ENCODE data around the gene HEYL.
"Not testable (repeated sequence)": the region's sequence is repeated elsewhere in the genome, so short reads cannot be mapped to it uniquely, and the experiment has no call there.

HEYL gene

DNA sequence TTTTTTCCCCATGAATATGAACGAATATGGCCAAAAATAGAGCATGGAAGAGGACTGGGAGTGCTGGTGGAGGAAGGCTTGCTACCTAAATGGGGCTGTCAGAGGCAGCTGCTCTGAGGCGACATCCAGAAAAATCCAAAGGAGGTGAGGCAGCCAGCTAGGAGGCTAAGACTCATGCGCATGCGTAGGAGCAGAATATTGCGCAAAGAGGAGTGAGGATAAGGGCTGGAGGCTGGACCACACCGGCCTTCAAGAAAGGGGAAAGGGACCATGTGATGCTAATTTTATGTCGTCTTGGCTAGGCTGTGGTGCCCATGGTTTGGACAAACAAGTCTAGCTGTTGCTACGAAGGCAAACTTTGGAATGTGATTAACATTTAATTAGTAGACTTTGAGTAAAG is 30.5 kb downstream of the HEYL start:
- H3K9me3 ChIP-seq (ENCODE audit: insufficient read depth, low read depth, low read length): no peaks in the 10 kb centered on the region
- H3K4ac ChIP-seq (ENCODE audit: low read depth, low read length): no peak overlapping the region

GRCh38 chr1:39603677-39604076 is 35.8 kb downstream of the HEYL start:
- WGBS (ENCODE audit: extremely low coverage, insufficient coverage, insufficient read length): no CpG with 5 or more reads among the region's 3 CpGs
- not testable (repeated sequence) for H3K27ac ChIP-seq (ENCODE audit: low read depth, low read length); H2AK5ac ChIP-seq (ENCODE audit: low read length); H3K14ac ChIP-seq (ENCODE audit: low read length); H3K9me3 ChIP-seq (ENCODE audit: insufficient read depth, low read depth, low read length); H3K4me2 ChIP-seq (ENCODE audit: low read length); H2BK12ac ChIP-seq (ENCODE audit: low read length); H3K36me3 ChIP-seq (ENCODE audit: control insufficient read depth in 1 of 2, insufficient read depth in 2 of 2, low read length in 2 of 2); H3K23ac ChIP-seq (ENCODE audit: low read length); H4K8ac ChIP-seq (ENCODE audit: low read depth, low read length); H3K4me1 ChIP-seq (ENCODE audit: control insufficient read depth in 1 of 2, insufficient read depth in 2 of 2, low read length in 2 of 2); H3K9ac ChIP-seq (ENCODE audit: low read length); H4K91ac ChIP-seq (ENCODE audit: low read depth, low read length); H3K4me3 ChIP-seq (ENCODE audit: low read depth, low read length); H3K18ac ChIP-seq (ENCODE audit: low read length); H3K79me2 ChIP-seq (ENCODE audit: control insufficient read depth, insufficient read depth, low read length, poor library complexity); H3K27me3 ChIP-seq (ENCODE audit: insufficient read depth, low read length); DNase-seq; H2AFZ ChIP-seq (ENCODE audit: insufficient read depth, low read length, poor library complexity); H2BK5ac ChIP-seq (ENCODE audit: low read depth, low read length, poor library complexity); H3K4ac ChIP-seq (ENCODE audit: low read depth, low read length); H2BK120ac ChIP-seq (ENCODE audit: insufficient read depth, low read length, poor library complexity); H4K12ac ChIP-seq (ENCODE audit: low read depth, low read length); H3K79me1 ChIP-seq (ENCODE audit: low read length)

More for the DNA sequence above, 30.5 kb downstream of the HEYL start:
- no peak overlapping the region for H4K91ac ChIP-seq (ENCODE audit: low read depth, low read length)
- H3K4me2 ChIP-seq (ENCODE audit: low read length): no peak overlapping the region
- no peak overlapping the region for H3K14ac ChIP-seq (ENCODE audit: low read length)
- no peak overlapping the region for H3K23ac ChIP-seq (ENCODE audit: low read length)
- H3K4me3 ChIP-seq (ENCODE audit: low read depth, low read length): no peak overlapping the region
- whole genome bisulfite sequencing (ENCODE audit: extremely low coverage, insufficient coverage, insufficient read length): no CpG with 5 or more reads among the region's 8 CpGs
- no peaks in the 10 kb centered on the region for H3K27me3 ChIP-seq (ENCODE audit: insufficient read depth, low read length)
- no peak overlapping the region for H2BK5ac ChIP-seq (ENCODE audit: low read depth, low read length, poor library complexity)
- no peak overlapping the region for H2BK12ac ChIP-seq (ENCODE audit: low read length)
- H2AK5ac ChIP-seq (ENCODE audit: low read length): no peak overlapping the region
- no peaks in the 10 kb centered on the region for H3K36me3 ChIP-seq (ENCODE audit: control insufficient read depth in 1 of 2, insufficient read depth in 2 of 2, low read length in 2 of 2)
- H2BK120ac ChIP-seq (ENCODE audit: insufficient read depth, low read length, poor library complexity): no peak overlapping the region
- DNase-seq: peak; percentile 56 to 80
- no peaks in the 10 kb centered on the region for H3K79me1 ChIP-seq (ENCODE audit: low read length)
- H3K9ac ChIP-seq (ENCODE audit: low read length): no peak overlapping the region
- no peak overlapping the region for H3K18ac ChIP-seq (ENCODE audit: low read length)
- H3K4me1 ChIP-seq (ENCODE audit: control insufficient read depth in 1 of 2, insufficient read depth in 2 of 2, low read length in 2 of 2): peaks cover 0 to 2% of the 10 kb centered on the region in 2 experiments
- no peak overlapping the region for H4K8ac ChIP-seq (ENCODE audit: low read depth, low read length)
- no peak overlapping the region for H3K27ac ChIP-seq (ENCODE audit: low read depth, low read length)
- no peak overlapping the region for H2AFZ ChIP-seq (ENCODE audit: insufficient read depth, low read length, poor library complexity)
- no peak overlapping the region for H4K12ac ChIP-seq (ENCODE audit: low read depth, low read length)
- no peaks in the 10 kb centered on the region for H3K79me2 ChIP-seq (ENCODE audit: control insufficient read depth, insufficient read depth, low read length, poor library complexity)

DNA sequence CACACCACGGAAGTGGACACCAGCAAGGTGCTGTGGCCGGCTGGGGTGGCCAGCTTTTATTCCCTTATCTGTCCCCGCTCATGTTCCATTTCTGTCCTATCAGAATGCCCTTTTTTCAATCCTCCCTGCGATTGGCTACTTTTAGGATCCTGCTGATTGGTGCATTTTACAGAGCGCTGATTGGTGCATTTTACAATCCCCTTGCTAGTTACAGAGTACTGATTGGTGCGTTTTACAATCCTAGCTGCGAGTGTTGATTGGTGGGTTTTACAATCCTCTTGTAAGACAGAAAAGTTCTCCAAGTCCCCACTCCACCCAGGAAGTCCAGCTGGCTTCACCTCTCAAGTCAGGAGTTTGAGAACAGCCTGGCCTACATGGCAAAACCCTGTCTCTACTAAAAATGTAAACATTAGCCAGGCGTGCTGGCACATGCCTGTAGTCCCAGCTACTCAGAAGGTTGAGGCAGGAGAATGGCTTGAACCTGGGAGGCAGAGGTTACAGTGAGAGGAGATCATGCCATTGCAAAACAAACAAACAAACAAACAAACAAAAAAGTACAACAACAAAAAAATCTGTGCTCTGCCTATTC is 37.7 kb downstream of the HEYL start:
- H2AK5ac ChIP-seq (ENCODE audit: low read length); H3K9me3 ChIP-seq (ENCODE audit: insufficient read depth, low read depth, low read length); H2BK12ac ChIP-seq (ENCODE audit: low read length); H2AFZ ChIP-seq (ENCODE audit: insufficient read depth, low read length, poor library complexity); H3K18ac ChIP-seq (ENCODE audit: low read length); H4K12ac ChIP-seq (ENCODE audit: low read depth, low read length); H3K27me3 ChIP-seq (ENCODE audit: insufficient read depth, low read length); H3K14ac ChIP-seq (ENCODE audit: low read length); H3K79me1 ChIP-seq (ENCODE audit: low read length); H3K4ac ChIP-seq (ENCODE audit: low read depth, low read length); H4K8ac ChIP-seq (ENCODE audit: low read depth, low read length); H3K4me3 ChIP-seq (ENCODE audit: low read depth, low read length); H3K36me3 ChIP-seq (ENCODE audit: control insufficient read depth in 1 of 2, insufficient read depth in 2 of 2, low read length in 2 of 2); DNase-seq; H2BK120ac ChIP-seq (ENCODE audit: insufficient read depth, low read length, poor library complexity); H2BK5ac ChIP-seq (ENCODE audit: low read depth, low read length, poor library complexity); H3K4me1 ChIP-seq (ENCODE audit: control insufficient read depth in 1 of 2, insufficient read depth in 2 of 2, low read length in 2 of 2); H4K91ac ChIP-seq (ENCODE audit: low read depth, low read length); H3K27ac ChIP-seq (ENCODE audit: low read depth, low read length); H3K9ac ChIP-seq (ENCODE audit: low read length); H3K79me2 ChIP-seq (ENCODE audit: control insufficient read depth, insufficient read depth, low read length, poor library complexity); H3K4me2 ChIP-seq (ENCODE audit: low read length); H3K23ac ChIP-seq (ENCODE audit: low read length): not testable (repeated sequence)
- no CpG with 5 or more reads among the region's 8 CpGs for WGBS (ENCODE audit: extremely low coverage, insufficient coverage, insufficient read length)

- H2AFZ ChIP-seq (ENCODE audit: insufficient read depth, low read length, poor library complexity): no peak overlapping the region
- H3K4ac ChIP-seq (ENCODE audit: low read depth, low read length): no peak overlapping the region
- DNase-seq: no peak
- H3K79me1 ChIP-seq (ENCODE audit: low read length): no peaks in the 10 kb centered on the region
- no peak overlapping the region for H3K9ac ChIP-seq (ENCODE audit: low read length)
- H3K27ac ChIP-seq (ENCODE audit: low read depth, low read length): no peak overlapping the region
- H4K91ac ChIP-seq (ENCODE audit: low read depth, low read length): no peak overlapping the region
- H3K4me3 ChIP-seq (ENCODE audit: low read depth, low read length): no peak overlapping the region
- H3K4me1 ChIP-seq (ENCODE audit: control insufficient read depth in 1 of 2, insufficient read depth in 2 of 2, low read length in 2 of 2): no peaks in the 10 kb centered on the region
- no peaks in the 10 kb centered on the region for H3K27me3 ChIP-seq (ENCODE audit: insufficient read depth, low read length)
- H3K18ac ChIP-seq (ENCODE audit: low read length): no peak overlapping the region
- no peaks in the 10 kb centered on the region for H3K36me3 ChIP-seq (ENCODE audit: control insufficient read depth in 1 of 2, insufficient read depth in 2 of 2, low read length in 2 of 2)
- H2AK5ac ChIP-seq (ENCODE audit: low read length): no peak overlapping the region
- peaks cover 2% of the 10 kb centered on the region for H3K9me3 ChIP-seq (ENCODE audit: insufficient read depth, low read depth, low read length)
- H3K79me2 ChIP-seq (ENCODE audit: control insufficient read depth, insufficient read depth, low read length, poor library complexity): no peaks in the 10 kb centered on the region
- no peak overlapping the region for H2BK12ac ChIP-seq (ENCODE audit: low read length)
- H2BK5ac ChIP-seq (ENCODE audit: low read depth, low read length, poor library complexity): no peak overlapping the region
- H3K4me2 ChIP-seq (ENCODE audit: low read length): no peak overlapping the region
- no peak overlapping the region for H2BK120ac ChIP-seq (ENCODE audit: insufficient read depth, low read length, poor library complexity)
- WGBS (ENCODE audit: extremely low coverage, insufficient coverage, insufficient read length): no CpG with 5 or more reads among the region's 6 CpGs
- no peak overlapping the region for H4K8ac ChIP-seq (ENCODE audit: low read depth, low read length)
- H3K23ac ChIP-seq (ENCODE audit: low read length): no peak overlapping the region
- H4K12ac ChIP-seq (ENCODE audit: low read depth, low read length): no peak overlapping the region
- H3K14ac ChIP-seq (ENCODE audit: low read length): no peak overlapping the region
Measured at GRCh38 chr1:39596163-39596562, 43.3 kb downstream of the HEYL start.

Data from trophoblast cell (in vitro differentiated cells and primary cell).